ENCODE results near the gene SLC30A3. TPM values are rescaled to one million over a fixed set of nuclear protein-coding genes. Genes with fewer than 3 reads are reported as not detected.

Gene SLC30A3
- total RNA-seq, 2 donors from 2014 or later, result 102 TPM; not detected in 1

GRCh38 chr2:27211943-27212625 lies 50.8 kb downstream of the SLC30A3 start, which contains the start of the genes ATRAID and SLC5A6:
Gene ATRAID (plus strand): TSS chr2:27212041. CDS start chr2:27212369, 328 bp downstream.
Gene SLC5A6 (minus strand): TSS chr2:27212268. CDS start chr2:27207650, 4,618 bp downstream.
- H3K27ac ChIP-seq, result peak within 1 kb of the TSS; percentile 94 to 97
- H3K9me3 ChIP-seq, result no peaks in the 10 kb centered on the region
- peak; percentile 86 for DNase-seq (ENCODE audit: low spot score)
- peak within 1 kb of the TSS; percentile 71 to 80 for H3K4me3 ChIP-seq
- under 1% methylated on average over 40 of the region's 73 CpGs for WGBS
- TF ChIP-seq POLR2AphosphoS5 (IDR thresholded peaks at IDR 0.05), result peak; percentile 66
- TF ChIP-seq CTCF (IDR thresholded peaks at IDR 0.05), result peak in 2 of 4 experiments; percentile 2 to 5
- TF ChIP-seq POLR2A (IDR thresholded peaks at IDR 0.05), result peak; percentile 93
- H3K27me3 ChIP-seq (replicated peaks; ENCODE audit: insufficient read depth), result no peaks in the 10 kb centered on the region
- H3K4me1 ChIP-seq (replicated peaks), result peaks cover 3% of the 10 kb centered on the region
- H3K36me3 ChIP-seq, result peaks cover 0 to 5% of the 10 kb centered on the region in 2 donors
- intact Hi-C loops (cut with DNase I), result loop anchor here (10.0 kb wide), 1 partner anchor 163 kb away; the partner anchor contains the start of genes EIF2B4 and SNX17

GRCh38 chr2:27211241-27211942 lies 51.5 kb downstream of the SLC30A3 start:
- DNase-seq (ENCODE audit: low spot score), result no peak
- 3% methylated on average over 41 of the region's 48 CpGs for WGBS
- peaks cover 0 to 5% of the 10 kb centered on the region in 2 donors for H3K36me3 ChIP-seq
- no peaks in the 10 kb centered on the region for H3K9me3 ChIP-seq
- H3K27ac ChIP-seq, result peak overlapping the region; percentile 94 to 97
- H3K4me3 ChIP-seq, result peak overlapping the region; percentile 71 to 80
- no peaks in the 10 kb centered on the region for H3K4me1 ChIP-seq (replicated peaks)
- TF ChIP-seq POLR2A (IDR thresholded peaks at IDR 0.05) (no peak), CTCF (IDR thresholded peaks at IDR 0.05) (no peak), POLR2AphosphoS5 (IDR thresholded peaks at IDR 0.05) (no peak)
- intact Hi-C loops (cut with DNase I), result loop anchor here (10.0 kb wide), 1 partner anchor 163 kb away; the partner anchor contains the start of genes EIF2B4 and SNX17
- H3K27me3 ChIP-seq (replicated peaks; ENCODE audit: insufficient read depth), result no peaks in the 10 kb centered on the region

- TF ChIP-seq POLR2AphosphoS5 (IDR thresholded peaks at IDR 0.05) (no peak), POLR2A (IDR thresholded peaks at IDR 0.05) (no peak), CTCF (IDR thresholded peaks at IDR 0.05) (no peak)
- Histone ChIP-seq H3K4me1 (replicated peaks) (no peaks in the 10 kb centered on the region), H3K27me3 (replicated peaks; ENCODE audit: insufficient read depth) (no peaks in the 10 kb centered on the region), H3K27ac (no peak overlapping the region), H3K9me3 (no peaks in the 10 kb centered on the region), H3K36me3 (peaks cover 7 to 9% of the 10 kb centered on the region in 2 donors), H3K4me3 (no peak overlapping the region)
- 70% methylated on average over 6 of the region's 6 CpGs for WGBS
- no peak for DNase-seq (ENCODE audit: low spot score)
- intact Hi-C loops (cut with DNase I), result loop anchor here (5.0 to 10.0 kb wide), 2 partner anchors 88 to 165 kb away; partner anchors contain the start of genes ABHD1, EIF2B4 and SNX17
Measured at GRCh38 chr2:27209621-27210401, 53.0 kb downstream of the SLC30A3 start.

- TF ChIP-seq POLR2A (IDR thresholded peaks at IDR 0.05) (no peak), CTCF (IDR thresholded peaks at IDR 0.05) (no peak), POLR2AphosphoS5 (IDR thresholded peaks at IDR 0.05) (no peak)
- 86% methylated on average over 4 of the region's 4 CpGs for WGBS
- intact Hi-C loops (cut with DNase I), result loop anchor here (5.0 kb wide), 1 partner anchor 86 kb away; the partner anchor contains the start of gene ABHD1
- no peaks in the 10 kb centered on the region for H3K9me3 ChIP-seq
- no peaks in the 10 kb centered on the region for H3K4me1 ChIP-seq (replicated peaks)
- no peak overlapping the region for H3K27ac ChIP-seq
- DNase-seq (ENCODE audit: low spot score), result no peak
- H3K27me3 ChIP-seq (replicated peaks; ENCODE audit: insufficient read depth), result no peaks in the 10 kb centered on the region
- H3K36me3 ChIP-seq, result peaks cover 12 to 21% of the 10 kb centered on the region in 2 donors
- H3K4me3 ChIP-seq, result no peak overlapping the region
Measured at GRCh38 chr2:27208486-27209050, 54.3 kb downstream of the SLC30A3 start.
